ENCODE measurements around the gene GNAT2.
"Not testable (repeated sequence)": the region's sequence is repeated elsewhere in the genome, so short reads cannot be mapped to it uniquely, and the experiment has no call there.

GNAT2 gene

DNA sequence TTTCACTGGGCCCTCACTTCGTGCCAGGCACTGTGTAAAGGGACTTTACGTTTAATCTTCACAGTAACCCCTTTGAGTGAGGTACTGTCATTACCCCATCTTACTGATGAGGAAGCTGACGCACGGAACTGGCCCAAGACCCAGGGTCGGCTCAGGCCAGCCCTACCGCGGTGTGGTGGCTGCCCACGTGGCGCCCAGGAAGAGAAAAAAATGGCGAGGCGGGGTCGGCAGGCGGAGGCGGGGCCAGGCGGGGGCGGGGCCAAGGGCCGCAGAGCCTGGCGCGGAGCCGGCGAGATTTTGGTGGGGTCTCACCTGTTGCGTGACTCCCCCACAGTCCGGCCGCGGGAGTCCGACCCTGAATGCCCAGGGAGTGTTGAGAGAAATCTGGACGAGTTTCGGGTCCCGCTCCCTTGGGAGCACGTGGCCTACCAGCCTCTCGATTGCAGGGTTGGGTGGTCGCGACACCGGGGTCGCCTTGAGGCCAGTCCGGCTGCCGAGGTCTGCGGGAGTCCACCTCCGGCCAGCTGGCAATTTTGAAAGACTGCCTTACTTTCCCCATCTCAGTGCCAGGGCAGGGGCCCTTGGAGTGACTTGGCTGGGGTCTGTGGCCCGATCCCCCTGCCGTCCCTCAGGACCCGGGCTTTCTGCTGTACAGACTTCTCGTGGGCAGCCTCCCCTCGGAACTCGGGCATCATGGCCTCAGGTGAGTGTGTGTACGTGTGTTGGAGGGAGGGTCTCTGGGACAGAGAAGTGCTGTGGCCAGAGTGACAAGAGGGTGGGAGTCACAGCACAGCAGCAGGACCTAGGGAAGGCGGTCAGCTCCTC, at the start of gene GNAT2, which contains the start of gene AMPD2:
TSS of gene GNAT2 (minus strand) at position 41 of the 825 bp plus-strand sequence. CDS start 6,746 bp downstream, outside the sequence.
TSS of gene AMPD2 (plus strand) at position 262 of the 825 bp plus-strand sequence. CDS start 1,339 bp downstream, outside the sequence.
- in situ Hi-C loops (cut with HindIII; ENCODE audit: low sequenced_read_pairs): no loop called here

DNA sequence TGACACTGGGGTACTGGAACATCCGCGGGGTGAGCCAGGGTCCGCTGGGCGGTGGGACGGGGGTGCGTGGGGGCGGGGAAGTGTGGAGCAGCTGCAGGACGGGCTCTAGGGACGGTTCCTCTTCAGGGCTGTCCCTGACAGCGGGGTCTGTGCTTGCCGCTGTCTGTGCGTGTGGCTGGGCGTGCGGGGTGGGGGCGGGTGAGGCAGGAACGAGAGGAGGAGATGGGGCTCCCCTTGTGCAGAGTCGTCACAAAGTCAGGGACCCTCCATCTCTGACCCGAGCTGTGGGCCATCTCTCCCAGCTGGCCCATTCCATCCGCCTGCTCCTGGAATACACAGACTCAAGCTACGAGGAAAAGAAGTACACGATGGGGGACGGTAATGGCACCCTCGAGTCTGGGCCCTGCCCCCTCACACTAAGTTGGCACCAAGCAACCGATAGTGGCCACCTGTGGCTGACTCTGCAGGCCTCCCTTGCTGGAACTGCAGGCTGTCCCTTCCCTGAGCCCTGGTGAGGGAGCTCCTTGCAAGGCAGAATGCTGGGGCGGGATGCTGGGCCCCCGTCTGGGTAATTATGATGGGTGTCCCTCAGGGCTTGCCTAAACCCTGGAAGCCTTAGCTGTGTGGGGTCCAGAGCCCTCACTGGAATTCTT, 48.8 kb upstream of the GNAT2 start:
- in situ Hi-C loops (cut with HindIII; ENCODE audit: low sequenced_read_pairs): no loop called here

DNA sequence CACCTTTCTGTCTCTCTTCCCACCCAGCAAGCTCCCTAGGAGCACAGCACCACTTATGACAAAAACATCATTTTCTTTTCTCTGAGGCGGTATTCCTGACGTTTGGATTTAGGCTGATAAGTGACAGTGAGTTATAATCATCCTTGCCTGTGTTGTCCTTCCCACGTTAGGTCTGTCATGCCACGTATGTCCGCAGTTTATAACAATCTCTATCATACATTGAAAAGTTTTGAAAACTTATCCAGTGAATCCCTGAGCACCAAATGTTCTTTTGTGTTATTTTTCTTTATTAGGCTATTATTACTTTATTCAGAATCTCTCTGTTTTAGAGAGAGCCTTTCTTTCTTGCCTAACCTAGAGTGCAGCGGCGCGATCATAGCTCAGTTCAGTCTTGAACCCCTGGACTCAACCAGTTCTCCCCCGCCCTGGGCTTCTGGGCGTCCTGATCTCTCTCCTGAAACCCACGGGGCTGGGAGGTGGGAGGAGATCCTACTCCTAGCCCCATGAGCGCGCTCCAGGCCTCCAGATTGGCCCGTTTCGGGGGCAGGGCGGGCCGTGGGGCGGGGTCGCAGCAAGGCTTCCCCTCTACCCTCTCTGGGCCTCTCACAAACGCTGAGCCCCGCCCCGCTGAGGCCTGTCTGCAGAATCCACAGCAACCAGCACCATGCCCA, 48.2 kb upstream of the GNAT2 start, which contains the start of gene GSTM2:
TSS of gene GSTM2 (plus strand) at position 606 of the 671 bp plus-strand sequence. CDS start at position 665, 59 bp downstream.
- in situ Hi-C loops (cut with HindIII; ENCODE audit: low sequenced_read_pairs): no loop called here

DNA sequence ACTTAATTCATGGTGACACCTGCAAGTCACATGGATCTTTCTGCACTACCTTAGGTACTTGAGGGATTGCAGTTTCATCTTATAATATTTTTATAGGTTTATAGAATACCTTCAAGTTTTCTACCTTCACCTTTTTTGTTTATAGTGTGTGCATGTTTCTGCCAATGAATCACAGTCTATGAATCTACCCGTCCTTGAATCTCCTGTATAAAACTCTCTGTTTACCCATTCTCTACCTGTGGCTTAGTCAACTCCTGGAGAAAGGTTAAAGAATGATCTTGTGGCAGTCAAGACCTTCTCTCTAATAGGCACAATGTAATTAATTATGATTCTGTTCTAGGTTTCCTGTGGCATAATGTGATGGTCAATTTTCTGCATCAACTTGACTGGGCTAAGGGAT, 45.3 kb upstream of the GNAT2 start:
- in situ Hi-C loops (cut with HindIII; ENCODE audit: low sequenced_read_pairs): no loop called here

GRCh38 chr1:109661391-109661790, 42.0 kb upstream of the GNAT2 start:
- in situ Hi-C loops (cut with HindIII; ENCODE audit: low sequenced_read_pairs): no loop called here

DNA sequence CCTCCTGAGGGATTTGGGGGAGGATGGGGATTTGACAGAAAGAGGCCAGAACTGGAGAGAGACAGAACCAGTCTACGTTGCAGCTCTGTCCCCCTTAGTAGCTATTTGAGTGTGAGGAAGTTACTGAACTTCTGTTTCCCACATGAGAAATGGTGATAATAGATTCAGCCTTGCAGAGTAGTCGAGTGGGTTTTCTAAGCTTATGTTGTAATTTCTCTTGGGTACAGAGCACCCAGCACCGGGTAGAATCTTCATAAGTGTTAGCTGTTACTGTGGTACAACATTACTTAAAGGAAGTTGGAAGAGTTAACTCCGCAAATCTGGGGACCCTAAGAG, 41.2 kb upstream of the GNAT2 start:
- in situ Hi-C loops (cut with HindIII; ENCODE audit: low sequenced_read_pairs): not testable (repeated sequence)

GRCh38 chr1:109659997-109660690, 40.7 kb upstream of the GNAT2 start:
- in situ Hi-C loops (cut with HindIII; ENCODE audit: low sequenced_read_pairs): no loop called here

DNA sequence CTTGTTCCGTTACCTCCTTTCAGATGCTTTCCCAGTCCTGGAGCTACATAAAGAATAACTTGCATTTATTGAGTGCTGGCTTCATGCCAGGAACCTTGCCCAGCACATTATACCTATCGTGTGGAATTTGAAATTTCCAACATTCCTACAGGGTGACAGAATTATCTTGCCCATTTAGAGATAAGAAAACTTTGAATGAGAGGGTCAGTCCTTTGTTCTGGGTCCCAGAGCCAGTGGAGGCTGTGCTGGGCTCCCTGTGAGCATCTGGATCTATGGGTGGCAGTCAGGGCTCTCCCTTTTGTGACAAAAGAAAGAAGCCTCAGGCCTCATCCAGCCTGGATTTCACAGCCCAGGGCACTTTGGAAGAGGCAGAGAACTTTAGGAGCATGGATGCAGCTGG, 39.7 kb upstream of the GNAT2 start:
- in situ Hi-C loops (cut with HindIII; ENCODE audit: low sequenced_read_pairs): no loop called here

DNA sequence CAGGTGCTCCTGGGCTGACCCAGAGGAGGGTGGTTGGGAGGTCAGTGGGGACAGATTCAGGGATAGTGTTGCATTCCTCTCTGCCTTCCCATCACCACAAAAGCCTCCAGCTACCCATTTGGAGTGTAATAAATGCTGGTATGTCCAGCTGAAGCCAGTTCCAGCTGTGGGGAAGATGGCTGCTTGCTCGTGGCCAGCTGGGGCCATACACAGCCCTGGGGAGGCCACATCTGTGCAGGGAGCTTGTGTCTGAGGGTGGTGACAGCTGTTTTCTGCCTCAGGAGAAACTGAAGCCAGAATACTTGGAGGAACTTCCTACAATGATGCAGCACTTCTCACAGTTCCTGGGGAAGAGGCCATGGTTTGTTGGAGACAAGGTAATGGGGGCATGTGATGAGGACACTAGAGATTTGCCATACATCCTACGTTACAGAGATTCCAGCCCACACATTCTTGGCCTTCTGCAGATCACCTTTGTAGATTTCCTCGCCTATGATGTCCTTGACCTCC, 39.2 kb upstream of the GNAT2 start:
- in situ Hi-C loops (cut with HindIII; ENCODE audit: low sequenced_read_pairs): no loop called here

- in situ Hi-C loops (cut with HindIII; ENCODE audit: low sequenced_read_pairs): no loop called here
Measured at GRCh38 chr1:109657970-109658369, 38.6 kb upstream of the GNAT2 start.

GRCh38 chr1:109657395-109657794, 38.0 kb upstream of the GNAT2 start:
- in situ Hi-C loops (cut with HindIII; ENCODE audit: low sequenced_read_pairs): no loop called here

GRCh38 chr1:109655615-109656519, 36.5 kb upstream of the GNAT2 start, which contains the start of gene GSTM4:
Gene GSTM4, plus strand, starts transcription at chr1:109656099. Its CDS starts 291 bp downstream, at chr1:109656390.
- in situ Hi-C loops (cut with HindIII; ENCODE audit: low sequenced_read_pairs): no loop called here

DNA sequence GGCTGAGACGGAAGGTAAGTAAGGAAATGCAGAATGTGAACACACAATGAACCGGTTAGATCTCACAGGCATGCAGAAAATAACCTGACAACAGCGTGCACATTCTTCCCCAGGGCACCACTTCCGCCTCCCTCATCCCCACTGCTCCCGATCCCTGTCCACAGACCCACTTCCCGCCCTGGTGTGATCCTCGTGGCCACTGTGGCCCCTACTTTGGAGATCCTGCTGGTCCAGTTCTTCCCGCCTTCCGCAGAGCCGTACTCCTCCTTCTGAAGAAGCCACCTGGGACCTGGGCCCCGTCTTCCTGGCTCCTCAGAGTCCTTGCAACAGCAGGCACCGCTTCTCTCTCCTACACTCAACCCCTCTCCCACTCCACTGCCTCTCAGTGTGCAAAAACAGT, 35.1 kb upstream of the GNAT2 start:
- in situ Hi-C loops (cut with HindIII; ENCODE audit: low sequenced_read_pairs): no loop called here

- in situ Hi-C loops (cut with HindIII; ENCODE audit: low sequenced_read_pairs): no loop called here
Measured at GRCh38 chr1:109653306-109653705, 33.9 kb upstream of the GNAT2 start.

- in situ Hi-C loops (cut with HindIII; ENCODE audit: low sequenced_read_pairs): no loop called here
Measured at GRCh38 chr1:109652402-109652801, 33.0 kb upstream of the GNAT2 start.

- in situ Hi-C loops (cut with HindIII; ENCODE audit: low sequenced_read_pairs): no loop called here
Measured at GRCh38 chr1:109650609-109651008, 31.2 kb upstream of the GNAT2 start.

GRCh38 chr1:109649491-109649914, 30.1 kb upstream of the GNAT2 start:
- in situ Hi-C loops (cut with HindIII; ENCODE audit: low sequenced_read_pairs): loop anchor here (5.0 kb wide), 1 partner anchor 78 kb away; no protein-coding TSS in a partner anchor

DNA sequence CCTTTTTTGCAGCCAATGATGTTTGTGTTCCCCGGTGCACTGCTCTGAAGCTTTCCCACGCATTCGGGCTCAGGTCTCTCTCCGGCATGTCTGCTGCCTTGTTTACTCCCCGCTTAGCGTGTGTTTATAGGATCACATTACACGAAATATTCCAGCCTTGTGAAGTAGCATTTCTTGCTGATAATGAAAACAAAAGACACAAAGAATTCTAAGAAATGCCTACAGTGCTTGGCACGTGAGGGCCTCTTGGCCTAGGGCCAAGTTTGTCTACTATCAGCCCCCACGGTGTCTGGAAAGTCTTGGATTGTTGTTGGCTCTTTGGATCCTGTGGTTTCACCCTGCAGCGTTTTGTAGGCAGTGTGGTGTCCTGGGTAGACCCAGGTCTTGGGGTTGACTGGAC, 25.3 kb upstream of the GNAT2 start:
- in situ Hi-C loops (cut with HindIII; ENCODE audit: low sequenced_read_pairs): loop anchor here (5.0 kb wide), 2 partner anchors 83 to 107 kb away; partner anchors contain the start of gene GPR61
